ENCODE results near the gene GOLGA2. TPM values are rescaled to one million over a fixed set of nuclear protein-coding genes. Genes with fewer than 3 reads are reported as not detected.

The GOLGA2 gene
- total RNA-seq, 1 experiment from 2014 or later: 65.4 TPM

DNA sequence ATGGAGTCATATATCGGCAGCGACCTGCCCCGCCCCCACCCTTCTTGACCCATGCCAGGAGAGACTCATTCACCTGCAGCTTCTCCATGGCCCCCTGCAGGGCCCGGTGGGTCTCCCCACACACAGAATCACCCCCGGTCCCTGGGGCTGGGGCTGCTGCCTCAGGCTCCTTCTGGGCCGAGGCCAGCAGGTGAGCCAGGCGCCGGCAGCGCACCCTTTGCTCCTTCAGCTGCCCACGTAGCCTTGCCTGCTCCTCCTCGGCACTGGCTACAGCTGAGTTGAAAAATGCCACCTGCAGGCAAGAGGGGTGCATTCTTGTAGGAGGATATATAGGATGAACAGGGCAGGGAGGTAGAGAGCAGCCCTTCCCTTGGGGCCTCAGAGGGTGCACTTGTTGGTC lies 17.9 kb downstream of the GOLGA2 start:
- DNase-seq (ENCODE audit: extremely low read depth, low read depth): no peak

GRCh38 chr9:128257086-128257825 lies 18.6 kb downstream of the GOLGA2 start:
- no peak for DNase-seq (ENCODE audit: extremely low read depth, low read depth)

DNA sequence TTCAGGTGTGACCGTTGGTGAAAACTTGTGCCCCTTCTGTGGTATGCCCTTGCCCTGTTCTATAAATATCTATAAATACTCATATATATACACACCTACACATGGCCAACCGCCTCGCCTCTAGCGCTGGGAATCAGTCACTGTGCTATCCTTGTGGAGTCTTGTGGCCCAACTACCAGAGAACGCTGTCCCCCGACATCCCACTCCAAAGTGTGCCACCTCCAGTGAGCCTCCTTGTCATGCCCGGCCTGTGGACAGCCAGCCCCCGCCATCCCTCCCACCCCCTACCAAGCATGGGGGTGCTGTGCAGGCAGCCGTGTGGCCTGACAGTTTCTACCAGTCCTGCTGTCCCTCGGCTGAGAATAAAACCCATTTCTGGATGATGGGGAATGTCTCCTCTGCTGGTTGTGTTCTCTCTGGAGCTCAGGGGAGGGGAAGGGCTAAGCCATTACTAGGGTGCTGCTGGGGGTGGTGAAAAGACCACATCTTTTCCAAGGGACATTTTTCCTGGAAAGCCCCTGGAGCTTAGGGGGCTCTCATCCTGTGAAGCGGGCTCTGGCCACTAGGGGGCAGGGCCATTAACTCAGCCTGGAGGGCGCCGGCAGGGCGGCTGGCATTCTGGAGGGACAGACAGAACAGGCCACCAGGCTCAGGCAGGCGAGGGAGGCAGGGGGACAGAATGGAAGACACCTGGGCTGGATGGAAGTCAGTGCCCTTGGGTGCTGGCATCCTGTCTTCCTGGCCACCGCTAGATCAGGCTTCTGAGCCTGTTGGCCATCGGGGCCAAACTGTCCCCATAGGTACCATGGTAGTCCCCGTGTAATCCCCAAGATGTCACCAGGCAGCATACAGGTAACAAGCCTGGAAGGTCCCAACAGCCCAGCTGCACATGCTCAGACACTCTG lies 20.7 kb downstream of the GOLGA2 start:
- peak; percentile 49 for DNase-seq (ENCODE audit: extremely low read depth, low read depth)

GRCh38 chr9:128254362-128254761 lies 21.4 kb downstream of the GOLGA2 start:
- DNase-seq (ENCODE audit: extremely low read depth, low read depth): no peak

DNA sequence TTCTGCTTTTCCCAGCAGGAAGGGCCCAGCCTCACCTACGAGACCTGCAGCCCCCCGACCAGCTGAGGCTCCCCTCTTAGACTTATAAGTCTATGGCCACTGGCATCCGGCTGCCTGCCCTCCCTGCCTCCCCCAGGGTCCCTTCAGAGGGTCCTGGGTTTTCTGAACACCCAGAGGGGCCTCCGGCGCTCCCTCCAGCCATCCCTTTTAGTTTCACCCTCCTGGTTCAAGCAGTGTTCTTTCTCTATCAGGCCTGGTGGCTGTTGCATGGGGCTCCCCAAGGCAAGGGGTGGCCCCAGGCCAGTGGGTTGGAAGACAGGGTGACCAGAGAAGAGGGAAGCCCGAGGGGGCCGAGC lies 21.8 kb downstream of the GOLGA2 start:
- DNase-seq (ENCODE audit: extremely low read depth, low read depth): no peak

DNA sequence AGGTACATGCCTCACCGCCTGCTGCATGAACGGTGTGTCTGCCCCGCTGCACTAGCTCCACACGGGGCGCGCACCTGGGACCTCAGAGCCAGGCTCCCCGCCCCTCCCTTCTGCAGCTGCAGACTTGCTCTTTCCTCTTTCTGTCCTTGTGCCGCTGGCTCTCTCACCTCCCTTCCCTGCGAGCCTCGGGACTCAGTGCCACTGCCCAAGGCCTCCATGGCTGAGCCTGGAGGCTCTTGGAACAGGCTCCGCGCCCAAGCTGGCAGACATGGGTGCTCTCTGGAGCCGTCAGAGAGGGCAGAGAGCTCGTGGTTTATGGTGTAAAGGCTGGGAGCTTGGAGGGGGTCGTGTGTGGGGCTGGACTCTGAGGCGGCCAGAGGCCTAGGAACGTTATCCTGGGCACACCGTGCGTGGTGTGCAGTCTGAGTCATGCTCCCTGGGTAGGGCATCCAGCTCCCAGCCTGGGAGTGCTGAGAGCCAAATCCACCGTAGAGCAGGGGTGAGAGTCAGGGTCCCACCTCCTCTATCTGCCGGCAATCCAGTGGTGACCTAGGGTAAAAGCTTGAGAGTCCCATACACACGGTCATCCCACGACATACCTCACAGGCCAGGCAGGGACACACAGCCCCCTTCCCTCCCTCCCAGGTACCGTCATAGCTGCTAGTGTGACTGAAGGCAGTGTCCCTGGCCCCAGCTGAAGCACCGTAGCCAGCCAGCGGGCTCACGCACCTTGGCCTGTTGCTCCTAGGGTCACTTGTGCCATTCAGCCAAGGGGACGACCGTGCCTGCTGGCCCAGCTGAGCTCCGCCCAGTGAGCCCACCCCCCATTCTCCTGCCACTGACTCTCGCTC lies 22.4 kb downstream of the GOLGA2 start:
- no peak for DNase-seq (ENCODE audit: extremely low read depth, low read depth)

DNA sequence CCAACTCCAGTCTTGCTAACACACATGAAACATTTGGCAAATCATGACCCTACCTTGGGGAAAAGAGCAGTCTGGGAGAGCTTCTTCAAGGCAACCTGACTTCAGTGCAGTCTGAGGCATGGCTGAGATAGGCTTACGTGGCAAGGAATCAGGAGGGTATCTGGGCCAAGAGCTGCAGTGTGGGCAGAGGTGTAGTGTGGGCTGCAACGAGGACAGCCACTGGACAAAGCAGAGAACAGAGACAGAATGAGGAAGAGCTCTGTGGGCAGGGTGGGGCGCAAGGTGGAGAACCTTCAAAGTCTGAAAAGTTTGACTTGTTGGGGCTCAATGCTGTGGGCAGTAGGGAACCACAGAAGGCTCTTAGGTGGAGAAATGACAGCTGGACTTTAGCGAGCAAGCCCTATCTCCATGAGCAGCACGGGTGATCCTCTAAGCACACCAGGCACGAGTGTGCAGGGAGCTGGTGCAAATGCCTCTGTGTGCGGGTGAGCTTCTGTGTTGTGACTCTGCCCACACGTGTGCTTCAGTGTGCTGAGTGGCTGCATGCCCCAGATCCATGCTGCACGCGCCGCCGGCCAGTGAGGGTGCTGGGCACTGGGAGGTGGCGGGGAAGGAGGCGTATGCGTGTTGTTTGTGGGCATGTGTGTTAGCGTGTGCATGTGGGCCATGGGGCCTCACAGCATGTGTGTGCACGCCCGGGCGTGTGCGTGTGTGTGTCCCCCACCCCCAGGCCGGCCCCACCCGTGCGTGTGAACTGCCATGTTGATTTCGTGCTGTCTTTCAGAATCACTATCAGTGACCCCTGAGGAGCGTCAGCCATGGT lies 23.3 kb downstream of the GOLGA2 start:
- no peak for DNase-seq (ENCODE audit: extremely low read depth, low read depth)

DNA sequence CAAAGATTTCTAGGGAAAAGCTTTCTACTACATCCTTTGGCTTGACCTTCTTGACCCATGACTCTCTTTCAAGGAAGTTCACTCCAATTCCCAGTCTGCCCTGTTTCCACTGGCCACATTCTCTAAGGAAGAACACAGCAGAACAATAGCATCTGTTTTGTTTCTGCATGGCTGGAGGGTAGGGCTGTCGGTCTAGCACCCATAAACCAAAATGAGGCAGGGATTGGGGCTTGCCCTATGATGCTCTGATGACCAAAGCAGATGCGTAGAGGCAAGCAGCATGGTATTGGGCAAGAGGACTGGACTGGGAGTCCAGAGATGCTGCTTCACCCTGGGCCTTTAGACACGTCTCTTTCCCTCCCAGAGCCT lies 24.1 kb downstream of the GOLGA2 start:
- DNase-seq (ENCODE audit: extremely low read depth, low read depth): no peak

DNA sequence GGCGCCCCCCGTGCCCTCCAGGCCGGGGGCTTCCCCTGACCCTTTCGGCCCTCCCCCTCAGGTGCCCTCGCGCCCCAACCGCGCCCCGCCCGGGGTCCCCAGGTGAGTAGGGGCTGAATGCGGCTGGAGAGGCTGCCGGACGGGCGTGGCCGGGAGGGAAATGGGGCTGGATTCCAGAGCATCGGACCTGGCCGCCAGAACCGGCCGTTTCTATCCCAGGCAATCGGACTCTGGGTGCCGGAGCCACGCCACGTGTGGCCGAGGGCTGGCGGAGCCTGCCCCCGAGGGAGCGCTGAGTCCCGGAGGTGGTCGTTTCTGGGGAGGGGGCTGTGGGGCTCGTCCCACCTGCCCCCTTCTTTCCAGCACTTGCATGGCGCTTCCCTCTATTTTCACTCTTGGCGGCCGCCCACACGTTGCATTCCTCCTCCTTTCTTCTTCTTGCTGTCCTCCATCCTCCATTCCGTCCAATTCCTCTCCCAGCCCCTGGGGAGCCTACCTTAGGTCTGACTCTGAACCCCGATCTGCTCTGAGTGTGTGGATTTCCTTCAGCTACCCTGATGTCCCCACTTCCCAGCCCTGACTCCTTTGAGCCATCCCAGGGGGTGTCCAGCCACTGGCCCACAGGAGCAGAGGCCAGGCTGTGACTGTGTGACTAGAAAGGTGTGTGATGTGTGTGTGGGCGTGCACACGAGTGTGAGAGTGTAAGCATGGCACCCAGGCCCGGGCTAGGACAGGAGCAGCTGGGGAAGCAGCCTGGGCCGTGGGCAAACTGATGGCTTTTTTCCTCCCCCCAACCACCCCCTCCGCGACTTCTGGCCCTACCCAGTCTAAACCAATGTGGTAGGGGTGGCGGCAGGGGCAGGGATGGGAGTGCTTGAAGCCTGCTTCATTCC lies 24.7 kb downstream of the GOLGA2 start:
- no peak for DNase-seq (ENCODE audit: extremely low read depth, low read depth)

- DNase-seq (ENCODE audit: extremely low read depth, low read depth): peak; percentile 80
Observed at GRCh38 chr9:128249908-128250838, 25.6 kb downstream of the GOLGA2 start.

- no peak for DNase-seq (ENCODE audit: extremely low read depth, low read depth)
Observed at GRCh38 chr9:128249558-128249907, 26.3 kb downstream of the GOLGA2 start.

DNA sequence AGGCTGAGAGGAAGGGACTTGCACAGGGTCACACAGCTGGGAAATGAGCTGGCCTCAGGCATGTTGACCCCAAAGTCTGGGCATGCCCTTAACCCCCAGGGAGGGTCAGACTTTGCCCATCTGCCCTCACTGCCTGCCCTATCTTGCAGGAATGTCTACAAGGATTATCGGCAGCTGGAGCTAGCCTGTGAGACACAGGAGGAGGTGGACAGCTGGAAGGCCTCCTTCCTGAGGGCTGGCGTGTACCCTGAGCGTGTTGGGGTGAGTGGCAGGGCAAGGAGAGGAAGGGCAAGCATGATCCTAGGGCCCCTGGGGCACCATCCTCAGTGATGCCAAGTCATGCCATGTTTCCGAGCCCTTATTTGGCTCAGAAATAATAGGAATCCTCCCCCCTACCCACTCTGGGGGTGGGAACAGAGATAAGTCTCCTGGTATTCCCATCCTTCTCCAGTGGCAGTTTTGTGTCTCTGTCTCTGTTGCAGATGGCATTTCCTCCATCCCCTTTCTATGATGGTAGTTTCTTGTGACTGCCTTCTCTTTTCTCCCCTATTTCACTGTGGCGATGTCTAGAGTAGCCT lies 28.5 kb downstream of the GOLGA2 start:
- no peak for DNase-seq (ENCODE audit: extremely low read depth, low read depth)

GRCh38 chr9:128246471-128246870 lies 29.3 kb downstream of the GOLGA2 start:
- no peak for DNase-seq (ENCODE audit: extremely low read depth, low read depth)

DNA sequence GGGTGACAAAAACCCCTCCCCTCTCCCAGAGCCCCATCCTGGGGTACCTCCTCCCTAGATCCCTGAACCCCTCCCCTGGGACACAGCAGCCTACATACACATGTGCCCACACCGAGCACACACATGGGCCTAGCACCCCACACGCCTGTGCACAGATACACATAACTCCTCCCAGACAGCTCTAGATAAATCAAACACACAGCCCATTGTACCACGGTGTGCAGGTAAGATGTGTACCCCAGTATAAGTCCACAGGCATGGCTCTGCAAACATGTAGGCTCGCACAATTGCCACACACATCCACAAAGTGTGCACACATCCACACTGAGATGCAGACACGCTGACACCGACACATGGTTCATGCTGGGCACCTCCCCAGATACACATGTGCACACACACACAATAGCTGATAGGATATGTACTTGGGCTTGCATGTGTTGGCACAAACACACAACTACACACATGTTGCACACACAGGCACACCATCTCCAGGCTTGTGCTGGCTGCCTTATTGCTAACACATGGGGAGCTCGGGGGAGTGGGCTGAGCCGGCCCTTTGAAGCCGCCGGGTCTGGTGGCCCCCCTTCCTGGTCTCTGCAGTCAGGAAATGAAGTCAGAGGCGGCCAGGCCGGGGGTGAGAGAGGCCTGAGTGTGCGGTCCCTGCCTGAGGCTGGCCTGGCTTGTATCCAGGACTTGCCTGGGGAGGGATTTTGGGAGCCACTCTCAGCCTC lies 30.2 kb downstream of the GOLGA2 start:
- DNase-seq (ENCODE audit: extremely low read depth, low read depth): no peak

GRCh38 chr9:128244837-128245231 lies 31.0 kb downstream of the GOLGA2 start:
- no peak for DNase-seq (ENCODE audit: extremely low read depth, low read depth)

- DNase-seq (ENCODE audit: extremely low read depth, low read depth): no peak
Observed at GRCh38 chr9:128244091-128244836, 31.5 kb downstream of the GOLGA2 start.
